Measurements from ENCODE around the gene MED7.

The MED7 gene

DNA sequence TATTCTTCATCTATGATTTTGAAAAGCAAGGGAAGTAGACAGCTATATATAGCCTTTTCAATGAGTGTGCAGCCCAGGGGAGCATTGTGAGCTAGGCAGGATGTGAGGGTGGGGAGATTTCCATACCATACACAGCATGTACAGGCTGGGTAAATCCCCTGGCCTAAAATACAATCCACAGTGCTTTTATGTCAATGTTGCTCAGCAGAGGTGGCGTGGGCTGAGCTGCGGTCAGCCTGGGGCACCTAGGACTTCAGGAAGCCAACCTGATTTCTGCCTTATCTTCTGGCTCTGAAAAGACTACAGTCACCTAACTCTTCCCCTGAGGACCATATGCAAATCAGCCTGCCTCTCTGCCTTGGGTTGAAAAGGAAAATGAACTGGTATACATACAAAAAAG is 29.7 kb upstream of the MED7 start:
- peak overlapping the region; percentile 43 for H3K4me3 ChIP-seq (ENCODE audit: low read depth, low read length)
- peak; percentile 92 for DNase-seq (ENCODE audit: low read depth)
- TF ChIP-seq, protein P1, sequence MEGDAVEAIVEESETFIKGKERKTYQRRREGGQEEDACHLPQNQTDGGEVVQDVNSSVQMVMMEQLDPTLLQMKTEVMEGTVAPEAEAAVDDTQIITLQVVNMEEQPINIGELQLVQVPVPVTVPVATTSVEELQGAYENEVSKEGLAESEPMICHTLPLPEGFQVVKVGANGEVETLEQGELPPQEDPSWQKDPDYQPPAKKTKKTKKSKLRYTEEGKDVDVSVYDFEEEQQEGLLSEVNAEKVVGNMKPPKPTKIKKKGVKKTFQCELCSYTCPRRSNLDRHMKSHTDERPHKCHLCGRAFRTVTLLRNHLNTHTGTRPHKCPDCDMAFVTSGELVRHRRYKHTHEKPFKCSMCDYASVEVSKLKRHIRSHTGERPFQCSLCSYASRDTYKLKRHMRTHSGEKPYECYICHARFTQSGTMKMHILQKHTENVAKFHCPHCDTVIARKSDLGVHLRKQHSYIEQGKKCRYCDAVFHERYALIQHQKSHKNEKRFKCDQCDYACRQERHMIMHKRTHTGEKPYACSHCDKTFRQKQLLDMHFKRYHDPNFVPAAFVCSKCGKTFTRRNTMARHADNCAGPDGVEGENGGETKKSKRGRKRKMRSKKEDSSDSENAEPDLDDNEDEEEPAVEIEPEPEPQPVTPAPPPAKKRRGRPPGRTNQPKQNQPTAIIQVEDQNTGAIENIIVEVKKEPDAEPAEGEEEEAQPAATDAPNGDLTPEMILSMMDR (IDR thresholded peaks at IDR 0.05; ENCODE audit: insufficient read depth, low read depth, low read length, missing control alignments): no peak

DNA sequence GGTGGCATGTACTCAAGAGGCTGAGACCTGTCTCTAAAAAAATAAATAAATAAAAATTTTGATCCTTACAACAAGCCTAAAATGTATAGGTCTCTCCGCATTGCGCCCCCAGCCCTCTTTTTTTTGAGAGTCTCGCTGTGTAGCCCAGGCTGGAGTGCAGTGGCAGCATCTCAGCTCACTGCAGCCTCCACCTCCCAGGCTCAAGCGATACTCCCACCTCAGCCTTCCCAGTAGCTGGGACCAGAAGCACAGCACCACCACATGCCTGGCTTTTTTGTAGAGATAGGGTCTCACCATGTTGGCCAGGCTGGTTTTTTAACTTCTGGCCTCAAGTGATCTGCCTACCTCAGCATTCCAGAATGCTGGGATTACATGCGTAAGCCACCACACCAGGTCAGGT is 25.6 kb upstream of the MED7 start:
- DNase-seq (ENCODE audit: low read depth): no peak
- no peak overlapping the region for H3K4me3 ChIP-seq (ENCODE audit: low read depth, low read length)
- TF ChIP-seq, protein P1 (IDR thresholded peaks at IDR 0.05; ENCODE audit: insufficient read depth, low read depth, low read length, missing control alignments): no peak

GRCh38 chr5:157167214-157167621 is 24.6 kb upstream of the MED7 start:
- TF ChIP-seq, protein P1 (IDR thresholded peaks at IDR 0.05; ENCODE audit: insufficient read depth, low read depth, low read length, missing control alignments): no peak
- DNase-seq (ENCODE audit: low read depth): peak; percentile 30
- H3K4me3 ChIP-seq (ENCODE audit: low read depth, low read length): no peak overlapping the region

- H3K4me3 ChIP-seq (ENCODE audit: low read depth, low read length): no peak within 1 kb of the TSS
- DNase-seq (ENCODE audit: low read depth): no peak
- TF ChIP-seq, protein P1 (IDR thresholded peaks at IDR 0.05; ENCODE audit: insufficient read depth, low read depth, low read length, missing control alignments): no peak
These were observed 23.8 kb upstream of the MED7 start, which contains the start of gene GARIN3 for GRCh38 chr5:157166214-157167213. GARIN3 (minus strand) TSS chr5:157166264; CDS start chr5:157166168, 96 bp downstream.

DNA sequence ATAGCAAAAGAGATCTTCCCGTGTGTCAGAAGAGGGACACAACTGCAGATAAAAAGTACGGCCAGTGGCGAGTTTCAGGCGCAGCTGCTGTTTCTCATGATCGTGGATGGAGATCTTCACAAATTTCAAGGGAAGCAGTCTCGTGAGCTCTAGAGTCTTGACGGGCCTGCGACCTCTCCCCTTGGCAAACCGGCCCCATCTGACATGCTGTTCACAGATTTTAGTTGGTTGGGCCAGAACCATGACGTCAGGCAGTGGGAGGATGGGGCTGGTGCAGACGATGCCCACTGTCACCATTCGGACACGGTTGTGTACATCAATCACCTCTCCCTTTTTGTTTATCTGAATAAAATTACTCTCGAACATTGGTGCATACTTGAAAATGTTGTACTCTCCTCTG is 23.0 kb upstream of the MED7 start:
- no peak for DNase-seq (ENCODE audit: low read depth)
- TF ChIP-seq, protein P1 (IDR thresholded peaks at IDR 0.05; ENCODE audit: insufficient read depth, low read depth, low read length, missing control alignments): no peak
- H3K4me3 ChIP-seq (ENCODE audit: low read depth, low read length): no peak overlapping the region

- H3K4me3 ChIP-seq (ENCODE audit: low read depth, low read length): no peak overlapping the region
- TF ChIP-seq, protein P1 (IDR thresholded peaks at IDR 0.05; ENCODE audit: insufficient read depth, low read depth, low read length, missing control alignments): no peak
- DNase-seq (ENCODE audit: low read depth): no peak
These were observed 22.6 kb upstream of the MED7 start for GRCh38 chr5:157165261-157165660.

All from GM12865 (cell line).